PC-9 (cell line): ENCODE results near the gene BRWD1. TPM values are rescaled to one million over a fixed set of nuclear protein-coding genes. Genes with fewer than 3 reads are reported as not detected.

ENCODE experiments used
- BruUV-seq: library from RNA; stranded (reverse); fragments of 400-500 nt; replicated peaks from 2 replicates; lab custom pipeline; 2021; lab: Mats Ljungman, UMichigan
- CTCF ChIA-PET: fragments of 300-600 bp; sonication (Branson Sonifier 250); formaldehyde crosslinking; loops from one replicate; lab custom pipeline; 2022; ENCODE audit warnings: antibody characterized with exemption; lab: Charles Lee
- POLR2A ChIA-PET: fragments of 300-600 bp; sonication (Branson Sonifier 250); formaldehyde crosslinking; loops from one replicate; lab custom pipeline; 2022; ENCODE audit warnings: antibody characterized with exemption; ENCODE audit not compliant: unreplicated experiment; lab: Charles Lee
- DNase-seq, 2 experiments: peaks; one replicate each; pipeline versions ENCODE4 v3.0.0 to v3.0.0-alpha.2; 2015 to 2022; ENCODE audit warnings: mixed read lengths in 1 of 2
- H2AFZ ChIP-seq: fragments of 200-600 bp; sonication (generic); 2 replicates; pipeline ENCODE4 v1.8.1; 2017; ENCODE audit warnings: antibody characterized with exemption
- H3F3A ChIP-seq: fragments of 200-600 bp; sonication (generic); 2 replicates; pipeline ENCODE4 v1.8.1; 2017; ENCODE audit warnings: antibody characterized with exemption, mild to moderate bottlenecking, low read depth; ENCODE audit not compliant: insufficient read depth
- H3K27ac ChIP-seq: fragments of 200-600 bp; sonication (generic); 2 replicates; pipeline ENCODE4 v1.6.1; 2016; ENCODE audit warnings: mixed run types
- H3K27me3 ChIP-seq: fragments of 200-600 bp; sonication (generic); 2 replicates; pipeline ENCODE4 v1.6.1; 2016; ENCODE audit warnings: low read depth, mixed run types; ENCODE audit not compliant: insufficient read depth
- H3K36me3 ChIP-seq: fragments of 200-600 bp; sonication (generic); 2 replicates; pipeline ENCODE4 v1.6.1; 2016; ENCODE audit warnings: low read depth, mixed run types
- H3K4me1 ChIP-seq: fragments of 200-600 bp; sonication (generic); replicated peaks from 2 replicates; pipeline ENCODE4 v1.6.1; 2016; ENCODE audit warnings: mixed run types; ENCODE audit not compliant: insufficient read depth
- H3K4me2 ChIP-seq: fragments of 200-600 bp; sonication (generic); 2 replicates; pipeline ENCODE4 v1.6.1; 2017; ENCODE audit warnings: mixed run types
- H3K4me3 ChIP-seq: fragments of 200-600 bp; sonication (generic); 2 replicates; pipeline ENCODE4 v1.6.1; 2016; ENCODE audit warnings: mixed run types
- H3K79me2 ChIP-seq: fragments of 200-600 bp; sonication (generic); 2 replicates; pipeline ENCODE4 v1.6.1; 2017; ENCODE audit warnings: low read depth, mixed run types
- H3K9me2 ChIP-seq: fragments of 200-600 bp; sonication (generic); 2 replicates; pipeline ENCODE4 v1.8.1; 2017; ENCODE audit warnings: mild to moderate bottlenecking; ENCODE audit not compliant: insufficient read depth
- H3K9me3 ChIP-seq: fragments of 200-600 bp; sonication (generic); 2 replicates; pipeline ENCODE4 v1.8.1; 2016; ENCODE audit warnings: low read depth; ENCODE audit not compliant: insufficient read depth
- H4K20me1 ChIP-seq: fragments of 200-600 bp; sonication (generic); 2 replicates; pipeline ENCODE4 v1.8.1; 2017; ENCODE audit not compliant: insufficient read depth
- CTCF ChIP-seq: fragments of 200-600 bp; sonication (generic); conservative IDR thresholded peaks from 2 replicates; pipeline ENCODE4 v1.6.1; 2017; ENCODE audit warnings: mixed run types, antibody characterized with exemption, mild to moderate bottlenecking, moderate library complexity
- EZH2 ChIP-seq: fragments of 200-600 bp; sonication (generic); IDR thresholded peaks from 2 replicates; pipeline ENCODE4 v1.8.0; 2017; ENCODE audit warnings: antibody characterized with exemption, low read depth
- intact Hi-C: fragments of 100-400 bp; cut with micrococcal nuclease; formaldehyde crosslinking; loops from one replicate; pipeline ENCODE4 v1.10.0; 2022; ENCODE audit not compliant: unreplicated experiment
- total RNA-seq: library from RNA; stranded (reverse); gene quantifications from 2 replicates; pipeline ENCODE4 v1.2.3, GENCODE V29; 2021

BRWD1 gene
- total RNA-seq, 1 experiment from 2014 or later, result 42.9 TPM

GRCh38 chr21:39344848-39345247 is 31.4 kb upstream of the BRWD1 start:
- Histone ChIP-seq H3K36me3 (peaks cover 38% of the 10 kb centered on the region), H3K9me2 (no peaks in the 10 kb centered on the region), H3K27ac (no peak overlapping the region), H2AFZ (no peak overlapping the region), H3K27me3 (no peaks in the 10 kb centered on the region), H3K4me1 (peaks cover 20% of the 10 kb centered on the region), H3K79me2 (peaks cover 38% of the 10 kb centered on the region), H3F3A (peaks cover 35% of the 10 kb centered on the region), H3K9me3 (no peaks in the 10 kb centered on the region), H4K20me1 (peaks cover 21% of the 10 kb centered on the region), H3K4me2 (no peak overlapping the region), H3K4me3 (no peak overlapping the region)
- no TSS peak for BruUV-seq
- intact Hi-C loops, result no loop called here
- POLR2A ChIA-PET, result interaction anchor here (0.7 kb wide), 1 partner anchor 1974 kb away, joined by 3 read pairs; no protein-coding TSS in a partner anchor
- no peak for TF ChIP-seq EZH2
- no peak for TF ChIP-seq CTCF
- DNase-seq, result no peak
- CTCF ChIA-PET, result no interaction called here

GRCh38 chr21:39341249-39341923 is 28.0 kb upstream of the BRWD1 start:
- POLR2A ChIA-PET, result interaction anchor here (0.7 kb wide), 1 partner anchor 99 kb away, joined by 3 read pairs; no protein-coding TSS in a partner anchor
- intact Hi-C loops, result no loop called here
- Histone ChIP-seq H3K9me2 (no peaks in the 10 kb centered on the region), H3K4me1 (peaks cover 8% of the 10 kb centered on the region; the same call in 1 of the 2 replicates), H3K27me3 (no peaks in the 10 kb centered on the region), H4K20me1 (peaks cover 11% of the 10 kb centered on the region), H3K36me3 (peaks cover 31% of the 10 kb centered on the region), H3K27ac (no peak overlapping the region), H3K4me3 (no peak overlapping the region), H3F3A (peaks cover 30% of the 10 kb centered on the region; the same call in 1 of the 2 replicates), H3K9me3 (no peaks in the 10 kb centered on the region), H2AFZ (no peak overlapping the region), H3K79me2 (peaks cover 17% of the 10 kb centered on the region), H3K4me2 (no peak overlapping the region)
- no peak for DNase-seq
- CTCF ChIA-PET, result no interaction called here
- BruUV-seq, result no TSS peak
- TF ChIP-seq CTCF (no peak), EZH2 (no peak)

- Histone ChIP-seq H3K4me1 (peaks cover under 1% of the 10 kb centered on the region; the same call in 1 of the 2 replicates), H3K27ac (no peak overlapping the region), H3K9me3 (no peaks in the 10 kb centered on the region), H3F3A (peaks cover 30% of the 10 kb centered on the region; the same call in 1 of the 2 replicates), H3K4me2 (no peak overlapping the region), H3K27me3 (no peaks in the 10 kb centered on the region), H3K4me3 (no peak overlapping the region), H4K20me1 (peaks cover 6% of the 10 kb centered on the region), H2AFZ (no peak overlapping the region), H3K79me2 (peaks cover 10% of the 10 kb centered on the region), H3K9me2 (no peaks in the 10 kb centered on the region), H3K36me3 (peaks cover 26% of the 10 kb centered on the region)
- BruUV-seq, result no TSS peak
- intact Hi-C loops, result no loop called here
- POLR2A ChIA-PET, result no interaction called here
- TF ChIP-seq EZH2 (no peak), CTCF (no peak)
- CTCF ChIA-PET, result no interaction called here
- no peak for DNase-seq
These were observed 27.3 kb upstream of the BRWD1 start for GRCh38 chr21:39340687-39341086.
